Astrocyte (in vitro differentiated cells and primary cell): Measurements from ENCODE around the gene THSD7B. TPM values are rescaled to one million over a fixed set of nuclear protein-coding genes. Genes with fewer than 3 reads are reported as not detected.
"Not testable (repeated sequence)": the region's sequence is repeated elsewhere in the genome, so short reads cannot be mapped to it uniquely, and the experiment has no call there.

Experiments used
- DNase-seq: peaks from one replicate; pipeline ENCODE4 v3.0.0-alpha.2; 2010; ENCODE audit warnings: low read depth
- FAIRE-seq: peaks from 2 replicates; lab custom pipeline; 2011; peaks lifted over from hg19 to GRCh38; lab: Jason Lieb, UNC
- H2AFZ ChIP-seq: 2 replicates; pipeline ENCODE4 v1.6.0; 2012; ENCODE audit warnings: low read depth, low read length, inconsistent platforms
- H3K27ac ChIP-seq: 2 replicates; pipeline ENCODE4 v1.5.1; 2011; ENCODE audit warnings: low read depth, low read length, inconsistent platforms
- H3K27me3 ChIP-seq: 2 replicates; pipeline ENCODE4 v1.6.0; 2011; ENCODE audit warnings: low read length, inconsistent platforms; ENCODE audit not compliant: insufficient read depth
- H3K36me3 ChIP-seq: 2 replicates; pipeline ENCODE4 v1.5.1; 2011; ENCODE audit warnings: low read length, inconsistent platforms; ENCODE audit not compliant: insufficient read depth
- H3K4me1 ChIP-seq: 2 replicates; pipeline ENCODE4 v1.5.1; 2011; ENCODE audit warnings: low read length, inconsistent platforms; ENCODE audit not compliant: insufficient read depth
- H3K4me2 ChIP-seq: 2 replicates; pipeline ENCODE4 v1.6.0; 2012; ENCODE audit warnings: low read length, inconsistent platforms
- H3K4me3 ChIP-seq: 2 replicates; pipeline ENCODE4 v1.5.1; 2011; ENCODE audit warnings: low read depth, mild to moderate bottlenecking, low read length, inconsistent platforms; ENCODE audit not compliant: insufficient read depth
- H3K79me2 ChIP-seq: 2 replicates; pipeline ENCODE4 v1.6.0; 2012; ENCODE audit warnings: mild to moderate bottlenecking, low read length, inconsistent platforms; ENCODE audit not compliant: insufficient read depth
- H3K9ac ChIP-seq: 2 replicates; pipeline ENCODE4 v1.6.0; 2012; ENCODE audit warnings: mild to moderate bottlenecking, low read length, inconsistent platforms
- H3K9me3 ChIP-seq: 2 replicates; pipeline ENCODE4 v1.5.1; 2012; ENCODE audit warnings: low read depth, mild to moderate bottlenecking, low read length, inconsistent platforms; ENCODE audit not compliant: insufficient read depth
- H4K20me1 ChIP-seq: 2 replicates; pipeline ENCODE4 v1.6.0; 2012; ENCODE audit warnings: low read length, inconsistent platforms; ENCODE audit not compliant: insufficient read depth
- H3K27ac Mint-ChIP-seq: one replicate; pipeline ENCODE4 v1.8.0; 2021; ENCODE audit warnings: mild to moderate bottlenecking, mixed read lengths; ENCODE audit not compliant: unreplicated experiment
- H3K27me3 Mint-ChIP-seq: one replicate; pipeline ENCODE4 v1.8.0; 2021; ENCODE audit warnings: low read depth, mixed read lengths; ENCODE audit not compliant: unreplicated experiment
- H3K36me3 Mint-ChIP-seq: one replicate; pipeline ENCODE4 v1.8.0; 2021; ENCODE audit warnings: low read depth, mixed read lengths; ENCODE audit not compliant: unreplicated experiment
- H3K4me1 Mint-ChIP-seq: one replicate; pipeline ENCODE4 v1.8.0; 2021; ENCODE audit warnings: low read depth, mixed read lengths; ENCODE audit not compliant: unreplicated experiment
- H3K4me3 Mint-ChIP-seq: one replicate; pipeline ENCODE4 v1.8.0; 2021; ENCODE audit warnings: mild to moderate bottlenecking, moderate library complexity, mixed read lengths; ENCODE audit not compliant: unreplicated experiment
- H3K9me3 Mint-ChIP-seq: one replicate; pipeline ENCODE4 v1.8.0; 2021; ENCODE audit warnings: mild to moderate bottlenecking, mixed read lengths; ENCODE audit not compliant: unreplicated experiment
- EZH2 ChIP-seq: IDR thresholded peaks from 2 replicates; pipeline ENCODE4 v1.6.1; 2012; ENCODE audit warnings: mild to moderate bottlenecking, low read length, inconsistent platforms; ENCODE audit not compliant: insufficient read depth
- total RNA-seq: library from RNA; stranded (reverse); gene quantifications from 2 replicates; pipeline ENCODE4 v1.2.1, GENCODE V29; 2021
- TF ChIP-seq, protein P1 (sequence below): IDR thresholded peaks from 2 replicates; pipeline ENCODE4 v1.5.1; 2011; ENCODE audit warnings: low read depth, mild to moderate bottlenecking, inconsistent platforms, low read length, moderate library complexity; ENCODE audit not compliant: insufficient read depth

THSD7B gene
- total RNA-seq, 1 donor from 2014 or later, result 0.18 TPM

- no peak overlapping the region for H3K4me3 ChIP-seq
- TF ChIP-seq, protein P1, sequence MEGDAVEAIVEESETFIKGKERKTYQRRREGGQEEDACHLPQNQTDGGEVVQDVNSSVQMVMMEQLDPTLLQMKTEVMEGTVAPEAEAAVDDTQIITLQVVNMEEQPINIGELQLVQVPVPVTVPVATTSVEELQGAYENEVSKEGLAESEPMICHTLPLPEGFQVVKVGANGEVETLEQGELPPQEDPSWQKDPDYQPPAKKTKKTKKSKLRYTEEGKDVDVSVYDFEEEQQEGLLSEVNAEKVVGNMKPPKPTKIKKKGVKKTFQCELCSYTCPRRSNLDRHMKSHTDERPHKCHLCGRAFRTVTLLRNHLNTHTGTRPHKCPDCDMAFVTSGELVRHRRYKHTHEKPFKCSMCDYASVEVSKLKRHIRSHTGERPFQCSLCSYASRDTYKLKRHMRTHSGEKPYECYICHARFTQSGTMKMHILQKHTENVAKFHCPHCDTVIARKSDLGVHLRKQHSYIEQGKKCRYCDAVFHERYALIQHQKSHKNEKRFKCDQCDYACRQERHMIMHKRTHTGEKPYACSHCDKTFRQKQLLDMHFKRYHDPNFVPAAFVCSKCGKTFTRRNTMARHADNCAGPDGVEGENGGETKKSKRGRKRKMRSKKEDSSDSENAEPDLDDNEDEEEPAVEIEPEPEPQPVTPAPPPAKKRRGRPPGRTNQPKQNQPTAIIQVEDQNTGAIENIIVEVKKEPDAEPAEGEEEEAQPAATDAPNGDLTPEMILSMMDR, result no peak
- TF ChIP-seq EZH2, result no peak
- no peak overlapping the region for H3K4me2 ChIP-seq
- FAIRE-seq, result no peak
- no peaks in the 10 kb centered on the region for H3K27me3 Mint-ChIP-seq
- H2AFZ ChIP-seq, result no peak overlapping the region
- H3K36me3 ChIP-seq, result no peaks in the 10 kb centered on the region
- H3K9me3 ChIP-seq, result no peaks in the 10 kb centered on the region
- no peak for DNase-seq
- H3K4me3 Mint-ChIP-seq, result no peak overlapping the region
- no peaks in the 10 kb centered on the region for H3K27me3 ChIP-seq
- H3K9ac ChIP-seq, result no peak overlapping the region
- no peaks in the 10 kb centered on the region for H3K79me2 ChIP-seq
- H3K4me1 ChIP-seq, result no peaks in the 10 kb centered on the region
- no peaks in the 10 kb centered on the region for H3K9me3 Mint-ChIP-seq
- no peaks in the 10 kb centered on the region for H4K20me1 ChIP-seq
- H3K36me3 Mint-ChIP-seq, result no peaks in the 10 kb centered on the region
- no peak overlapping the region for H3K27ac Mint-ChIP-seq
- H3K27ac ChIP-seq, result no peak overlapping the region
- no peaks in the 10 kb centered on the region for H3K4me1 Mint-ChIP-seq
Measured at GRCh38 chr2:137570484-137570883, 805.1 kb downstream of the THSD7B start.

- not testable (repeated sequence) for H3K9me3 Mint-ChIP-seq, H3K9ac ChIP-seq, H3K27me3 Mint-ChIP-seq, H3K27me3 ChIP-seq, H3K4me1 Mint-ChIP-seq, H3K27ac Mint-ChIP-seq, H3K4me2 ChIP-seq, H3K36me3 Mint-ChIP-seq, H3K9me3 ChIP-seq, H3K79me2 ChIP-seq, H3K4me3 Mint-ChIP-seq, DNase-seq, H4K20me1 ChIP-seq, H3K4me1 ChIP-seq, H3K36me3 ChIP-seq, H2AFZ ChIP-seq, H3K4me3 ChIP-seq, FAIRE-seq, H3K27ac ChIP-seq
Measured at GRCh38 chr2:137587834-137588233, 822.5 kb downstream of the THSD7B start.

DNA sequence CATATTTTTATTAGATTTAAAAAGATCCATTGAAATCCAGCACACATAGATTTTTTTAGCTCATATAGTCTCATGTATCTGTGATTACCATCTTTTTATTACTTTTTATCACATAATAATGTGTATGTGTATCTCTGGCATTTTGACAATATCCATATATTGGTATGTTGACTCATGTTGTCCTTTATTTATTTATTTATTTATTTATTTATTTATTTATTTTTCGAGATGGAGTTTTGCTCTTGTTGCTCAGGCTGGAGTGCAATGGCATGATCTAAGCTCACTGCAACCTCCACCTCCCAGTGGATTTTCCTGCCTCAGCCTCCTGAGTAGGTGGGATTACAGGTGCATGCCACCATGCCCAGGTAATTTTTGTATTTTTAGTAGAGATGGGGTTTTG lies 823.2 kb downstream of the THSD7B start:
- H3K27me3 ChIP-seq, H3K4me1 Mint-ChIP-seq, H3K36me3 ChIP-seq, FAIRE-seq, H3K36me3 Mint-ChIP-seq, H3K4me3 ChIP-seq, H3K27ac Mint-ChIP-seq, DNase-seq, H3K79me2 ChIP-seq, H3K4me1 ChIP-seq, H3K9me3 Mint-ChIP-seq, H3K4me3 Mint-ChIP-seq, H2AFZ ChIP-seq, H4K20me1 ChIP-seq, H3K27ac ChIP-seq, H3K27me3 Mint-ChIP-seq, H3K9ac ChIP-seq, H3K4me2 ChIP-seq, H3K9me3 ChIP-seq: not testable (repeated sequence)

DNA sequence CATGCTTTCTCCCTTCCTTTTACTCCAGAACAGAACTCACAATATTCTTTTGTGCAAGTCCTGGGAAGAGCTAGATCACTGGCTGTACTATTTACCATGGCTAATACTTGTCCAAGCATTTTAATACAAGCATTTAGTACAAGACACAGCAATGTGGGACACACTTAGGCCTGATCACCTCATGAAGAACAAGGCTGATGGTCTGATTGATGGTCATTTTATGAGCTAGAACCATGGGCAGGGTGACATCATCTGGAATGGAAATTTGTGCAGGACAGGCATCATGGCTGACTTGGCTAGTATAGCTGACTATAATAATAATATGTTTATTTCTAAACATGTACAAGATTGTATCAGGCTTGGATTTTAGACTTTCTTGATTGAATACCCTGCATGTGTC lies 824.8 kb downstream of the THSD7B start:
- Histone ChIP-seq H3K4me3 (no peak overlapping the region), H3K4me1 (no peaks in the 10 kb centered on the region), H4K20me1 (no peaks in the 10 kb centered on the region), H3K9me3 (no peaks in the 10 kb centered on the region), H3K4me2 (no peak overlapping the region), H2AFZ (no peak overlapping the region), H3K9ac (no peak overlapping the region), H3K79me2 (no peaks in the 10 kb centered on the region), H3K36me3 (no peaks in the 10 kb centered on the region), H3K27me3 (no peaks in the 10 kb centered on the region), H3K27ac (no peak overlapping the region)
- H3K27ac Mint-ChIP-seq, result no peak overlapping the region
- H3K27me3 Mint-ChIP-seq, result no peaks in the 10 kb centered on the region
- H3K4me3 Mint-ChIP-seq, result no peak overlapping the region
- TF ChIP-seq, protein P1, result no peak
- TF ChIP-seq EZH2, result no peak
- H3K9me3 Mint-ChIP-seq, result no peaks in the 10 kb centered on the region
- FAIRE-seq, result no peak
- DNase-seq, result no peak
- H3K4me1 Mint-ChIP-seq, result no peaks in the 10 kb centered on the region
- no peaks in the 10 kb centered on the region for H3K36me3 Mint-ChIP-seq
